IMR-90 (cell line): ENCODE measurements around the gene UBXN11. TPM values are rescaled to one million over a fixed set of nuclear protein-coding genes. Genes with fewer than 3 reads are reported as not detected.

Experiments used
- ATAC-seq: fragments of 200-7000 bp; cut with Tn5 transposase; 2 replicates; pipeline ENCODE4 v1.9.1; 2020; ENCODE audit warnings: low read depth, mild to moderate bottlenecking, moderate library complexity
- BruUV-seq: library from RNA; stranded (reverse); fragments of 400-500 nt; replicated peaks from 2 replicates; lab custom pipeline; 2021; lab: Mats Ljungman, UMichigan
- CTCF ChIA-PET: fragments of 300-600 bp; formaldehyde crosslinking; extraction: SDS; loops from one replicate; lab custom pipeline; 2021; ENCODE audit warnings: antibody characterized with exemption; lab: Yijun Ruan, JAX
- POLR2A ChIA-PET: fragments of 300-600 bp; sonication (Branson Sonifier 250); formaldehyde crosslinking; loops from one replicate; lab custom pipeline; 2022; ENCODE audit warnings: antibody characterized with exemption; ENCODE audit not compliant: unreplicated experiment; lab: Charles Lee
- DNase-seq: peaks from one replicate; pipeline ENCODE4 v3.0.0; 2013
- H2AFZ ChIP-seq: replicated peaks from 2 replicates; pipeline ENCODE3; 2013; ENCODE audit warnings: low read length, mild to moderate bottlenecking; ENCODE audit not compliant: poor library complexity
- H2AK5ac ChIP-seq: 2 replicates; pipeline ENCODE4 v1.6.1; 2013; ENCODE audit warnings: low read depth, low read length, inconsistent platforms
- H2AK9ac ChIP-seq: replicated peaks from 2 replicates; pipeline ENCODE3; 2013; ENCODE audit warnings: mild to moderate bottlenecking, low read depth, low read length, moderate library complexity; ENCODE audit not compliant: poor library complexity
- H2BK120ac ChIP-seq: 2 replicates; pipeline ENCODE4 v1.6.1; 2013; ENCODE audit warnings: low read depth, low read length, inconsistent platforms
- H2BK15ac ChIP-seq: 3 replicates; pipeline ENCODE4 v1.6.1; 2013; ENCODE audit warnings: low read depth, low read length, inconsistent platforms
- H2BK20ac ChIP-seq: 2 replicates; pipeline ENCODE4 v1.6.1; 2013; ENCODE audit warnings: low read depth, mild to moderate bottlenecking, inconsistent platforms, low read length, moderate library complexity
- H2BK5ac ChIP-seq: 2 replicates; pipeline ENCODE4 v1.6.1; 2013; ENCODE audit warnings: mild to moderate bottlenecking, low read depth, low read length, inconsistent platforms; ENCODE audit not compliant: poor library complexity, severe bottlenecking
- H3K14ac ChIP-seq: replicated peaks from 2 replicates; pipeline ENCODE4 v1.6.1; 2013; ENCODE audit warnings: low read depth, low read length, inconsistent platforms
- H3K18ac ChIP-seq: 2 replicates; pipeline ENCODE4 v1.6.1; 2013; ENCODE audit warnings: low read depth, low read length, control low read depth
- H3K23ac ChIP-seq: 2 replicates; pipeline ENCODE4 v1.6.1; 2013; ENCODE audit warnings: low read depth, low read length, inconsistent platforms
- H3K27ac ChIP-seq: 2 replicates; pipeline ENCODE4 v1.5.1; 2013; ENCODE audit warnings: mild to moderate bottlenecking, control low read depth, low read length; ENCODE audit not compliant: insufficient read depth
- H3K27me3 ChIP-seq: 2 replicates; pipeline ENCODE4 v1.6.1; 2013; ENCODE audit warnings: low read length; ENCODE audit not compliant: control insufficient read depth, insufficient read depth
- H3K36me3 ChIP-seq: 2 replicates; pipeline ENCODE4 v1.6.1; 2013; ENCODE audit warnings: low read length, mixed read lengths; ENCODE audit not compliant: control insufficient read depth, insufficient read depth
- H3K4ac ChIP-seq: 2 replicates; pipeline ENCODE4 v1.6.1; 2013; ENCODE audit warnings: low read depth, low read length, inconsistent platforms
- H3K4me1 ChIP-seq: 2 replicates; pipeline ENCODE4 v1.6.1; 2013; ENCODE audit warnings: low read length, mixed read lengths; ENCODE audit not compliant: control insufficient read depth, insufficient read depth
- H3K4me2 ChIP-seq: 2 replicates; pipeline ENCODE4 v1.6.1; 2013; ENCODE audit warnings: low read depth, mild to moderate bottlenecking, control low read depth, low read length, moderate library complexity
- H3K4me3 ChIP-seq: 2 replicates; pipeline ENCODE4 v1.5.1; 2013; ENCODE audit warnings: low read depth, mild to moderate bottlenecking, control low read depth, low read length, moderate library complexity; ENCODE audit not compliant: insufficient read depth
- H3K56ac ChIP-seq: 2 replicates; pipeline ENCODE4 v1.6.1; 2013; ENCODE audit warnings: low read length, inconsistent platforms; ENCODE audit not compliant: insufficient read depth; ENCODE audit errors: extremely low read depth
- H3K79me1 ChIP-seq, 2 experiments: 2 replicates each; pipeline ENCODE4 v1.6.1; 2013; ENCODE audit warnings: low read length in 2 of 2, inconsistent platforms in 1 of 2, low read depth in 1 of 2
- H3K9ac ChIP-seq: 2 replicates; pipeline ENCODE4 v1.6.1; 2013; ENCODE audit warnings: low read depth, low read length, control low read depth
- H3K9me1 ChIP-seq: 2 replicates; pipeline ENCODE4 v1.6.1; 2013; ENCODE audit warnings: low read length, inconsistent platforms; ENCODE audit not compliant: insufficient read depth
- H3K9me3 ChIP-seq: 2 replicates; pipeline ENCODE4 v1.6.1; 2013; ENCODE audit warnings: low read length; ENCODE audit not compliant: control insufficient read depth, insufficient read depth
- H4K20me1 ChIP-seq: 2 replicates; pipeline ENCODE4 v1.6.1; 2013; ENCODE audit warnings: low read length, inconsistent platforms; ENCODE audit not compliant: insufficient read depth
- H4K5ac ChIP-seq: 2 replicates; pipeline ENCODE4 v1.6.1; 2013; ENCODE audit warnings: mild to moderate bottlenecking, low read depth, low read length, control low read depth
- H4K8ac ChIP-seq, 2 experiments: 2 replicates each; pipeline ENCODE4 v1.6.1; 2013; ENCODE audit warnings: low read depth in 2 of 2, low read length in 2 of 2, control low read depth in 1 of 2, inconsistent platforms in 1 of 2
- H4K91ac ChIP-seq: 2 replicates; pipeline ENCODE4 v1.6.1; 2013; ENCODE audit warnings: low read depth, low read length, inconsistent platforms; ENCODE audit not compliant: insufficient read depth
- CEBPB ChIP-seq: IDR thresholded peaks from 2 replicates; pipeline ENCODE4 v1.6.1; 2012; ENCODE audit warnings: low read depth, low read length, improper control_type of control experiment
- CHD1 ChIP-seq: IDR thresholded peaks from 2 replicates; pipeline ENCODE4 v1.6.1; 2012; ENCODE audit warnings: low read depth, low read length, improper control_type of control experiment
- FOS ChIP-seq: fragments of 150-350 bp; IDR thresholded peaks from 2 replicates; pipeline ENCODE4 v1.6.1; 2016; ENCODE audit warnings: low read depth, low read length
- MAZ ChIP-seq: IDR thresholded peaks from 2 replicates; pipeline ENCODE4 v1.6.1; 2012; ENCODE audit warnings: low read depth, mild to moderate bottlenecking, low read length, improper control_type of control experiment, moderate library complexity, borderline replicate concordance
- MXI1 ChIP-seq: IDR thresholded peaks from 2 replicates; pipeline ENCODE4 v1.6.1; 2012; ENCODE audit warnings: low read depth, mild to moderate bottlenecking, low read length, moderate library complexity, borderline replicate concordance
- RAD21 ChIP-seq: IDR thresholded peaks from 2 replicates; pipeline ENCODE4 v1.6.1; 2012; ENCODE audit warnings: low read length, improper control_type of control experiment
- RCOR1 ChIP-seq: IDR thresholded peaks from 2 replicates; pipeline ENCODE4 v1.6.1; 2012; ENCODE audit warnings: mild to moderate bottlenecking, low read length, improper control_type of control experiment; ENCODE audit not compliant: insufficient replicate concordance
- RFX5 ChIP-seq: IDR thresholded peaks from 2 replicates; pipeline ENCODE4 v1.8.0; 2012; ENCODE audit warnings: low read depth, mild to moderate bottlenecking, low read length, moderate library complexity
- SMC3 ChIP-seq: fragments of 150-350 bp; IDR thresholded peaks from 2 replicates; pipeline ENCODE4 v1.6.1; 2016; ENCODE audit warnings: low read depth, mild to moderate bottlenecking, antibody characterized with exemption, low read length, moderate library complexity
- WGBS, 2 experiments: methylation state at CpG; one replicate each; pipeline versions ENCODE4 v1.1.5 to v1.1.7; 2013; ENCODE audit warnings: missing lambda C conversion rate in 2 of 2; ENCODE audit not compliant: insufficient read length in 1 of 2; ENCODE audit errors: extremely low coverage in 2 of 2; 5-methylcytosine and 5-hydroxymethylcytosine counted together
- dilution Hi-C: fragments of 300-500 bp; cut with HindIII; formaldehyde crosslinking; loops from one replicate; pipeline ENCODE4 v1.14.3; 2018; ENCODE audit warnings: low sequenced_read_pairs; ENCODE audit not compliant: unreplicated experiment
- in situ Hi-C: fragments of 300-500 bp; cut with MboI; formaldehyde crosslinking; loops from 3 replicates; pipeline ENCODE4 v1.14.3; 2019; ENCODE audit warnings: low sequenced_read_pairs, inconsistent platforms, mixed read lengths
- intact Hi-C: fragments of 100-400 bp; cut with micrococcal nuclease; formaldehyde crosslinking; loops from 2 replicates; pipeline ENCODE4 v1.10.0; 2022
- polyA plus RNA-seq, 3 experiments: library from polyadenylated mRNA; depleted of rRNA; stranded (reverse); fragments of >200 nt; gene quantifications; 2 replicates each; pipeline ENCODE4 v1.2.3, GENCODE V29; 2012; ENCODE audit warnings: low replicate concordance in 1 of 3
- total RNA-seq: library from RNA; depleted of rRNA; stranded (reverse); fragments of >200 nt; gene quantifications from 2 replicates; pipeline ENCODE4 v1.2.3, GENCODE V29; 2012
- TF ChIP-seq, protein P1 (sequence below): fragments of 150-350 bp; IDR thresholded peaks from 2 replicates; pipeline ENCODE4 v1.6.1; 2017; ENCODE audit warnings: mild to moderate bottlenecking, antibody characterized with exemption, low read length, low read depth
- TF ChIP-seq, protein P2 (sequence below): conservative IDR thresholded peaks from 2 replicates; pipeline ENCODE4 v1.5.1; 2012; ENCODE audit warnings: mild to moderate bottlenecking, low read depth, low read length, improper control_type of control experiment

Gene UBXN11
- total and polyA plus RNA-seq, 2 of the 4 experiments (the other 2 are of a cell fraction) = 5.2 to 17.0 TPM

DNA sequence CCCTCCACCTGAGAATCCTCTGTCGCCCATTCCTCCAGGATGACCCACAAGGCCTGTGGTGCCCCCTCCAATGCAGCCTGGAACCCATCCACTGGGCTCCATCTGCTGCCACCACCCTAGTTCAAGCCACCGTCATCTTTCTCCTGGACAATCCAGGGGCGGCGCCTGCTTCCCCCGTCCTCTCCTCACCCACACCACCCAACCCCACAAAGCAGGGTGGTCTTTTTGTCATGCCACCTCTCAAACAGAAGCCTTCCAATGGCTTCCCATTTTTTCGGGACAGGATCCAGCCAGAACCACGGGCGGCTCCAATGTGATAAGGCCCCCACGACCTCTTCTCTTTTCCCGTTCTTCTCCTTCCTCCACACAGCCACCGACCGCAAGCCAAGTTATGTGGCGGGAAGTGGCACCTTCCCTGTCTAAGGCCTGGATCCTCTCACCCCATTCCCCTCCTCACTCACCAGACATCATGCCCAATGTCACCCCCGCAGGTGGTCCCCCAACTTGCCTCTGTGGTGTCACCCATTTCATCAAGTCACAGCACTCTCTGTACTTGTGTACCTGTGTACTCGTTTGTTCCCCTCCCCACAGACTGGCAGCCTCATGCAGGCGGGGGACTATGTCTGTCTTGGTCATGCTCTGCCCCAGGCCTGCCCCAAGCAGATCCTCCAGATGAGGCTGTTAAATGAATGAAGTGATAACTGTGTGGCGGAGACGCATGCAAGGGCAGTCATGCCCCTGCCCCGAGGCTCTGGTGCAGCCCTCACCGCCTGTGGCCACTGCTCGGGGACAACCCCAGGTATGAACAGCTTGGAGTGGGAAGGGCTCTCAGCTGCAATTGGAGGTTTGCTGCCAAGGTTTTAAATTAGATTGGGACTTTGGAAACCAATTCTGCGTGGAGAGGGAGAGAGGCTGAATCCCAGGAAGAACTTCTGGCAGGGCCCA, 11.0 kb downstream of the UBXN11 start:
- no peak overlapping the region for H4K8ac ChIP-seq
- WGBS, 2 experiments = 85% methylated on average over 14 of the region's 22 CpGs; no CpG with 5 or more reads in 1 of the 2 experiments
- BruUV-seq = no TSS peak
- ATAC-seq (no peak), DNase-seq (no peak)
- H3K36me3 ChIP-seq = no peaks in the 10 kb centered on the region; the same call in 1 of the 2 replicates
- no peak overlapping the region for H3K4me2 ChIP-seq
- in situ Hi-C loops = no loop called here
- H3K4ac ChIP-seq = no peak overlapping the region
- dilution Hi-C loops = no loop called here
- no peaks in the 10 kb centered on the region for H3K27me3 ChIP-seq
- H4K20me1 ChIP-seq = no peaks in the 10 kb centered on the region
- no peak overlapping the region for H4K91ac ChIP-seq
- no peak for TF ChIP-seq FOS
- TF ChIP-seq, protein P1, sequence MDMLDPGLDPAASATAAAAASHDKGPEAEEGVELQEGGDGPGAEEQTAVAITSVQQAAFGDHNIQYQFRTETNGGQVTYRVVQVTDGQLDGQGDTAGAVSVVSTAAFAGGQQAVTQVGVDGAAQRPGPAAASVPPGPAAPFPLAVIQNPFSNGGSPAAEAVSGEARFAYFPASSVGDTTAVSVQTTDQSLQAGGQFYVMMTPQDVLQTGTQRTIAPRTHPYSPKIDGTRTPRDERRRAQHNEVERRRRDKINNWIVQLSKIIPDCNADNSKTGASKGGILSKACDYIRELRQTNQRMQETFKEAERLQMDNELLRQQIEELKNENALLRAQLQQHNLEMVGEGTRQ = no peak
- TF ChIP-seq CEBPB = no peak
- no peak for TF ChIP-seq RAD21
- TF ChIP-seq MAZ = no peak
- TF ChIP-seq CHD1 = no peak
- TF ChIP-seq, protein P2, sequence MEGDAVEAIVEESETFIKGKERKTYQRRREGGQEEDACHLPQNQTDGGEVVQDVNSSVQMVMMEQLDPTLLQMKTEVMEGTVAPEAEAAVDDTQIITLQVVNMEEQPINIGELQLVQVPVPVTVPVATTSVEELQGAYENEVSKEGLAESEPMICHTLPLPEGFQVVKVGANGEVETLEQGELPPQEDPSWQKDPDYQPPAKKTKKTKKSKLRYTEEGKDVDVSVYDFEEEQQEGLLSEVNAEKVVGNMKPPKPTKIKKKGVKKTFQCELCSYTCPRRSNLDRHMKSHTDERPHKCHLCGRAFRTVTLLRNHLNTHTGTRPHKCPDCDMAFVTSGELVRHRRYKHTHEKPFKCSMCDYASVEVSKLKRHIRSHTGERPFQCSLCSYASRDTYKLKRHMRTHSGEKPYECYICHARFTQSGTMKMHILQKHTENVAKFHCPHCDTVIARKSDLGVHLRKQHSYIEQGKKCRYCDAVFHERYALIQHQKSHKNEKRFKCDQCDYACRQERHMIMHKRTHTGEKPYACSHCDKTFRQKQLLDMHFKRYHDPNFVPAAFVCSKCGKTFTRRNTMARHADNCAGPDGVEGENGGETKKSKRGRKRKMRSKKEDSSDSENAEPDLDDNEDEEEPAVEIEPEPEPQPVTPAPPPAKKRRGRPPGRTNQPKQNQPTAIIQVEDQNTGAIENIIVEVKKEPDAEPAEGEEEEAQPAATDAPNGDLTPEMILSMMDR = no peak
- no peak for TF ChIP-seq RFX5
- no peak for TF ChIP-seq SMC3
- TF ChIP-seq RCOR1 = no peak
- TF ChIP-seq MXI1 = no peak
- no peak overlapping the region for H2BK5ac ChIP-seq
- peaks cover 6% of the 10 kb centered on the region for H3K4me1 ChIP-seq
- no peaks in the 10 kb centered on the region for H3K9me3 ChIP-seq
- no peak overlapping the region for H2BK15ac ChIP-seq
- no peak overlapping the region for H2AK5ac ChIP-seq
- H3K18ac ChIP-seq = no peak overlapping the region
- peaks cover 13% of the 10 kb centered on the region for H3K9me1 ChIP-seq
- CTCF ChIA-PET = no interaction called here
- intact Hi-C loops = no loop called here
- H2BK120ac ChIP-seq = no peak overlapping the region
- no peak overlapping the region for H3K23ac ChIP-seq
- peak overlapping the region; percentile 5 for H2AFZ ChIP-seq
- H3K27ac ChIP-seq = no peak overlapping the region
- H3K14ac ChIP-seq = no peak overlapping the region
- H2AK9ac ChIP-seq = no peak overlapping the region
- no peak overlapping the region for H3K56ac ChIP-seq
- H3K79me1 ChIP-seq = peaks cover 0 to 13% of the 10 kb centered on the region in 2 experiments; a peak in 2 of 4 replicates
- H3K4me3 ChIP-seq = no peak overlapping the region
- H4K5ac ChIP-seq = no peak overlapping the region
- H3K9ac ChIP-seq = no peak overlapping the region
- POLR2A ChIA-PET = no interaction called here
- no peak overlapping the region for H2BK20ac ChIP-seq
